Measurements from ENCODE around the gene KLHDC2.
"Not testable (repeated sequence)": the region's sequence is repeated elsewhere in the genome, so short reads cannot be mapped to it uniquely, and the experiment has no call there.

Gene KLHDC2

GRCh38 chr14:49796025-49796424 is 28.1 kb downstream of the KLHDC2 start:
- H3K79me2 ChIP-seq (ENCODE audit: insufficient read depth, low read length), result no peaks in the 10 kb centered on the region
- H3K9ac ChIP-seq (ENCODE audit: low read length), result no peak overlapping the region
- no peak overlapping the region for H2AFZ ChIP-seq (ENCODE audit: low read length)
- no peak overlapping the region for H3K27ac ChIP-seq (ENCODE audit: low read depth, low read length, poor library complexity, severe bottlenecking)
- no peak overlapping the region for H3K4me3 ChIP-seq (ENCODE audit: low read depth, low read length, poor library complexity, severe bottlenecking)
- no peaks in the 10 kb centered on the region for H3K4me1 ChIP-seq (ENCODE audit: insufficient read depth, low read length, severe bottlenecking)
- TF ChIP-seq EZH2 (IDR thresholded peaks at IDR 0.05; ENCODE audit: borderline replicate concordance, low read length), result no peak
- no peak for TF ChIP-seq CTCF (IDR thresholded peaks at IDR 0.05; ENCODE audit: low read length)
- no peaks in the 10 kb centered on the region for H3K9me3 ChIP-seq (ENCODE audit: low read length)
- no peaks in the 10 kb centered on the region for H3K27me3 ChIP-seq (ENCODE audit: insufficient read depth, low read length)
- no peak overlapping the region for H3K4me2 ChIP-seq (ENCODE audit: low read length)
- H4K20me1 ChIP-seq (ENCODE audit: insufficient read depth, low read length), result no peaks in the 10 kb centered on the region
- H3F3A ChIP-seq (ENCODE audit: insufficient read depth, low read length), result no peaks in the 10 kb centered on the region
- H3K36me3 ChIP-seq (ENCODE audit: insufficient read depth, low read length), result peaks cover 82% of the 10 kb centered on the region
- H3K9me2 ChIP-seq (ENCODE audit: low read depth, low read length), result no peaks in the 10 kb centered on the region

- Histone ChIP-seq H3K9me3 (ENCODE audit: low read length) (no peaks in the 10 kb centered on the region), H3K27ac (ENCODE audit: low read depth, low read length, poor library complexity, severe bottlenecking) (no peak overlapping the region), H3K4me3 (ENCODE audit: low read depth, low read length, poor library complexity, severe bottlenecking) (no peak overlapping the region), H3K4me2 (ENCODE audit: low read length) (no peak overlapping the region), H3K27me3 (ENCODE audit: insufficient read depth, low read length) (no peaks in the 10 kb centered on the region), H3K9ac (ENCODE audit: low read length) (no peak overlapping the region), H3K4me1 (ENCODE audit: insufficient read depth, low read length, severe bottlenecking) (no peaks in the 10 kb centered on the region), H4K20me1 (ENCODE audit: insufficient read depth, low read length) (no peaks in the 10 kb centered on the region), H2AFZ (ENCODE audit: low read length) (no peak overlapping the region), H3F3A (ENCODE audit: insufficient read depth, low read length) (no peaks in the 10 kb centered on the region), H3K36me3 (ENCODE audit: insufficient read depth, low read length) (peaks cover 85% of the 10 kb centered on the region), H3K79me2 (ENCODE audit: insufficient read depth, low read length) (no peaks in the 10 kb centered on the region), H3K9me2 (ENCODE audit: low read depth, low read length) (no peaks in the 10 kb centered on the region)
- TF ChIP-seq CTCF (IDR thresholded peaks at IDR 0.05; ENCODE audit: low read length) (no peak), EZH2 (IDR thresholded peaks at IDR 0.05; ENCODE audit: borderline replicate concordance, low read length) (no peak)
Measured at GRCh38 chr14:49808780-49809179, 40.8 kb downstream of the KLHDC2 start.

DNA sequence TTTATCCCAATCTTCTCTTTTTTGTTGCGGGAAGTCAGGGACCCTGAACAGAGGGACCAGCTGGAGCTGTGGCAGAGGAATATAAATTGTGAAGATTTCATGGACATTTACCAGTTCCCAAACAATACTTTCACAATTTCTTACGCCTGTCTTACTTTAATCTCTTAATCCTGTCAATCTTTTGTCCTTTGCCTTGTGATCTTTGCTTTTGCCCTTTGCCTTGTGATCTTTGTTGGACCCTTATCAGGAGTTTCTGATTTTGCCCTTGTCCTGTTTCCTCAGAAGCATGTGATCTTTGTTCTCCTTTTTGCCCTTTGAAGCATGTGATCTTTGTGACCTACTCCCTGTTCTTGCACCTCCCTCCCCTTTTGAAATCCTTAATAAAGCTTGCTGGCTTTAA is 48.2 kb downstream of the KLHDC2 start:
- H3K4me2 ChIP-seq (ENCODE audit: low read length); H3K4me1 ChIP-seq (ENCODE audit: insufficient read depth, low read length, severe bottlenecking); H3K4me3 ChIP-seq (ENCODE audit: low read depth, low read length, poor library complexity, severe bottlenecking); H3K9me3 ChIP-seq (ENCODE audit: low read length); H3K9me2 ChIP-seq (ENCODE audit: low read depth, low read length); H4K20me1 ChIP-seq (ENCODE audit: insufficient read depth, low read length); H3K27me3 ChIP-seq (ENCODE audit: insufficient read depth, low read length); H3K79me2 ChIP-seq (ENCODE audit: insufficient read depth, low read length); H3K27ac ChIP-seq (ENCODE audit: low read depth, low read length, poor library complexity, severe bottlenecking); H3F3A ChIP-seq (ENCODE audit: insufficient read depth, low read length); H3K9ac ChIP-seq (ENCODE audit: low read length); H2AFZ ChIP-seq (ENCODE audit: low read length): not testable (repeated sequence)
- H3K36me3 ChIP-seq (ENCODE audit: insufficient read depth, low read length), result peaks cover 84% of the 10 kb centered on the region

- no peak overlapping the region for H3K4me3 ChIP-seq (ENCODE audit: low read depth, low read length, poor library complexity, severe bottlenecking)
- no peaks in the 10 kb centered on the region for H3K9me2 ChIP-seq (ENCODE audit: low read depth, low read length)
- H3F3A ChIP-seq (ENCODE audit: insufficient read depth, low read length), result no peaks in the 10 kb centered on the region
- H2AFZ ChIP-seq (ENCODE audit: low read length), result no peak overlapping the region
- H3K9ac ChIP-seq (ENCODE audit: low read length), result no peak overlapping the region
- H3K4me1 ChIP-seq (ENCODE audit: insufficient read depth, low read length, severe bottlenecking), result no peaks in the 10 kb centered on the region
- H3K27me3 ChIP-seq (ENCODE audit: insufficient read depth, low read length), result no peaks in the 10 kb centered on the region
- no peak overlapping the region for H3K27ac ChIP-seq (ENCODE audit: low read depth, low read length, poor library complexity, severe bottlenecking)
- H4K20me1 ChIP-seq (ENCODE audit: insufficient read depth, low read length), result no peaks in the 10 kb centered on the region
- H3K4me2 ChIP-seq (ENCODE audit: low read length), result no peak overlapping the region
- H3K9me3 ChIP-seq (ENCODE audit: low read length), result peaks cover 10% of the 10 kb centered on the region; the same call in 1 of the 2 replicates
- H3K36me3 ChIP-seq (ENCODE audit: insufficient read depth, low read length), result peaks cover 77% of the 10 kb centered on the region
- TF ChIP-seq CTCF (IDR thresholded peaks at IDR 0.05; ENCODE audit: low read length) (no peak), EZH2 (IDR thresholded peaks at IDR 0.05; ENCODE audit: borderline replicate concordance, low read length) (no peak)
- H3K79me2 ChIP-seq (ENCODE audit: insufficient read depth, low read length), result no peaks in the 10 kb centered on the region
Measured at GRCh38 chr14:49816844-49817243, 48.9 kb downstream of the KLHDC2 start.
